ENCODE data around the gene CYP26C1.

DNA sequence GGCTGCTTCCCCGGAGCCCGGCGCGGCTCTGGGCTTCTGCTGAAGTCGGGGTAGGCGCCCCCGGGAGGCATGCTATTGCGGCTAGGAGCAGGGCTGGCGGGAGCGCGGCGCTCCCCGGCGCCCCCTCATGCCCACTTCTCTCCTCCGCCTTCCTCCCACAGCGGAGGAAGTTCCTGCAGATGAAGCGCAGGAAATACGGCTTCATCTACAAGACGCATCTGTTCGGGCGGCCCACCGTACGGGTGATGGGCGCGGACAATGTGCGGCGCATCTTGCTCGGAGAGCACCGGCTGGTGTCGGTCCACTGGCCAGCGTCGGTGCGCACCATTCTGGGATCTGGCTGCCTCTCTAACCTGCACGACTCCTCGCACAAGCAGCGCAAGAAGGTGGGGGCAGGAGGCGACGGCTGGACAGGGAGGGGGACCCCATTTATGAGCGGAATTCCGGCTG is 13.6 kb downstream of the CYP26C1 start:
- TF ChIP-seq POLR2A (IDR thresholded peaks at IDR 0.05; ENCODE audit: low read length) (no peak), GATA1 (IDR thresholded peaks at IDR 0.05; ENCODE audit: low read depth, low read length) (no peak)

All from erythroblast (primary cell).